Measurements from ENCODE around the gene PNPLA6. TPM values are rescaled to one million over a fixed set of nuclear protein-coding genes. Genes with fewer than 3 reads are reported as not detected.

The PNPLA6 gene
- total and polyA plus RNA-seq, 2 experiments from 2014 or later = 66.6 to 135 TPM

GRCh38 chr19:7540761-7541474 is 5.4 kb downstream of the PNPLA6 start (continued):
- TF ChIP-seq, protein P1, sequence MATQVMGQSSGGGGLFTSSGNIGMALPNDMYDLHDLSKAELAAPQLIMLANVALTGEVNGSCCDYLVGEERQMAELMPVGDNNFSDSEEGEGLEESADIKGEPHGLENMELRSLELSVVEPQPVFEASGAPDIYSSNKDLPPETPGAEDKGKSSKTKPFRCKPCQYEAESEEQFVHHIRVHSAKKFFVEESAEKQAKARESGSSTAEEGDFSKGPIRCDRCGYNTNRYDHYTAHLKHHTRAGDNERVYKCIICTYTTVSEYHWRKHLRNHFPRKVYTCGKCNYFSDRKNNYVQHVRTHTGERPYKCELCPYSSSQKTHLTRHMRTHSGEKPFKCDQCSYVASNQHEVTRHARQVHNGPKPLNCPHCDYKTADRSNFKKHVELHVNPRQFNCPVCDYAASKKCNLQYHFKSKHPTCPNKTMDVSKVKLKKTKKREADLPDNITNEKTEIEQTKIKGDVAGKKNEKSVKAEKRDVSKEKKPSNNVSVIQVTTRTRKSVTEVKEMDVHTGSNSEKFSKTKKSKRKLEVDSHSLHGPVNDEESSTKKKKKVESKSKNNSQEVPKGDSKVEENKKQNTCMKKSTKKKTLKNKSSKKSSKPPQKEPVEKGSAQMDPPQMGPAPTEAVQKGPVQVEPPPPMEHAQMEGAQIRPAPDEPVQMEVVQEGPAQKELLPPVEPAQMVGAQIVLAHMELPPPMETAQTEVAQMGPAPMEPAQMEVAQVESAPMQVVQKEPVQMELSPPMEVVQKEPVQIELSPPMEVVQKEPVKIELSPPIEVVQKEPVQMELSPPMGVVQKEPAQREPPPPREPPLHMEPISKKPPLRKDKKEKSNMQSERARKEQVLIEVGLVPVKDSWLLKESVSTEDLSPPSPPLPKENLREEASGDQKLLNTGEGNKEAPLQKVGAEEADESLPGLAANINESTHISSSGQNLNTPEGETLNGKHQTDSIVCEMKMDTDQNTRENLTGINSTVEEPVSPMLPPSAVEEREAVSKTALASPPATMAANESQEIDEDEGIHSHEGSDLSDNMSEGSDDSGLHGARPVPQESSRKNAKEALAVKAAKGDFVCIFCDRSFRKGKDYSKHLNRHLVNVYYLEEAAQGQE (IDR thresholded peaks at IDR 0.05; ENCODE audit: unreplicated experiment) = no peak

DNA sequence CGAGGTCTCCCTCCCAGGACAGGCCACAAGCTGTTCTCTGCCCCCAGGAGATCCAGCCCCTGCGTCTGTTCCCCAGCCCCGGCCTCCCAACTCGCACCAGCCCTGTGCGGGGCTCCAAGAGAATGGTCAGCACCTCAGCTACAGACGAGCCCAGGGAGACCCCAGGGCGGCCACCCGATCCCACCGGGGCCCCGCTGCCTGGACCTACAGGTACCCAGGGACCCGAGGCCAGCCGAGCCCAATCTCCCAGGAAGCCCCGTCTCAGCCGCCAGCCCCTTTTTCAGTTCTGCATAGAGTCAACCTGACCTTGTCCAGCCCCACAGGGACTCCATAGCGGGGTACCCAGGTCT is 5.9 kb downstream of the PNPLA6 start:
- H3K9me2 ChIP-seq (ENCODE audit: insufficient read depth) = no peaks in the 10 kb centered on the region
- DNase-seq (ENCODE audit: low spot score) = no peak
- H3K4me2 ChIP-seq = no peak overlapping the region
- H4K20me1 ChIP-seq (replicated peaks; ENCODE audit: insufficient read depth) = no peaks in the 10 kb centered on the region
- no peak overlapping the region for H3K4me3 ChIP-seq
- TF ChIP-seq ZNF114 (CRISPR knock-in tag; IDR thresholded peaks at IDR 0.05) (no peak), NANOG (IDR thresholded peaks at IDR 0.05; ENCODE audit: borderline replicate concordance) (no peak), STAT1 (IDR thresholded peaks at IDR 0.05; ENCODE audit: unreplicated experiment) (no peak)
- TF ChIP-seq, protein P2, sequence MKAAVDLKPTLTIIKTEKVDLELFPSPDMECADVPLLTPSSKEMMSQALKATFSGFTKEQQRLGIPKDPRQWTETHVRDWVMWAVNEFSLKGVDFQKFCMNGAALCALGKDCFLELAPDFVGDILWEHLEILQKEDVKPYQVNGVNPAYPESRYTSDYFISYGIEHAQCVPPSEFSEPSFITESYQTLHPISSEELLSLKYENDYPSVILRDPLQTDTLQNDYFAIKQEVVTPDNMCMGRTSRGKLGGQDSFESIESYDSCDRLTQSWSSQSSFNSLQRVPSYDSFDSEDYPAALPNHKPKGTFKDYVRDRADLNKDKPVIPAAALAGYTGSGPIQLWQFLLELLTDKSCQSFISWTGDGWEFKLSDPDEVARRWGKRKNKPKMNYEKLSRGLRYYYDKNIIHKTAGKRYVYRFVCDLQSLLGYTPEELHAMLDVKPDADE (IDR thresholded peaks at IDR 0.05) = no peak
- H3K4me1 ChIP-seq (ENCODE audit: insufficient read depth) = no peaks in the 10 kb centered on the region
- ATAC-seq = no peak
- Mint-ChIP-seq H3K27me3 (ENCODE audit: insufficient read depth, low read depth, poor library complexity) (peaks cover 12% of the 10 kb centered on the region), H3K9me3 (no peaks in the 10 kb centered on the region), H3K36me3 (ENCODE audit: low read depth) (peaks cover 14% of the 10 kb centered on the region), H3K4me1 (no peaks in the 10 kb centered on the region), H3K4me3 (peak overlapping the region; percentile 45; the same call in 2 of the 3 replicates), H3K27ac (no peak overlapping the region)
- no peaks in the 10 kb centered on the region; the same call in 1 of the 2 replicates for H3K36me3 ChIP-seq (ENCODE audit: insufficient read depth)
- H3K27me3 ChIP-seq (ENCODE audit: insufficient read depth) = no peaks in the 10 kb centered on the region
- no peak overlapping the region for H2AFZ ChIP-seq
- H3K27ac ChIP-seq (ENCODE audit: low read depth) = no peak overlapping the region
- H3F3A ChIP-seq (replicated peaks; ENCODE audit: low read depth) = no peaks in the 10 kb centered on the region; the same call in 1 of the 2 replicates
- H3K79me2 ChIP-seq (replicated peaks; ENCODE audit: insufficient read depth) = no peaks in the 10 kb centered on the region

- no peaks in the 10 kb centered on the region for H3K9me3 Mint-ChIP-seq
- DNase-seq (ENCODE audit: low spot score) (no peak), ATAC-seq (no peak)
- no peak overlapping the region for H3K27ac Mint-ChIP-seq
- Histone ChIP-seq H3K9me2 (ENCODE audit: insufficient read depth) (no peaks in the 10 kb centered on the region), H3K4me3 (no peak overlapping the region), H3K79me2 (replicated peaks; ENCODE audit: insufficient read depth) (no peaks in the 10 kb centered on the region), H2AFZ (no peak overlapping the region), H3K36me3 (ENCODE audit: insufficient read depth) (no peaks in the 10 kb centered on the region; the same call in 1 of the 2 replicates), H3F3A (replicated peaks; ENCODE audit: low read depth) (no peaks in the 10 kb centered on the region), H4K20me1 (replicated peaks; ENCODE audit: insufficient read depth) (no peaks in the 10 kb centered on the region), H3K27me3 (ENCODE audit: insufficient read depth) (no peaks in the 10 kb centered on the region), H3K4me2 (no peak overlapping the region), H3K4me1 (ENCODE audit: insufficient read depth) (no peaks in the 10 kb centered on the region), H3K27ac (ENCODE audit: low read depth) (no peak overlapping the region)
- TF ChIP-seq STAT1 (IDR thresholded peaks at IDR 0.05; ENCODE audit: unreplicated experiment) = no peak
- H3K27me3 Mint-ChIP-seq (ENCODE audit: insufficient read depth, low read depth, poor library complexity) = peaks cover 11% of the 10 kb centered on the region
- H3K4me3 Mint-ChIP-seq = no peak overlapping the region; the same call in 2 of the 3 replicates
- peaks cover 14% of the 10 kb centered on the region for H3K36me3 Mint-ChIP-seq (ENCODE audit: low read depth)
- no peaks in the 10 kb centered on the region for H3K4me1 Mint-ChIP-seq
Observed at GRCh38 chr19:7541828-7542443, 6.4 kb downstream of the PNPLA6 start.
